ENCODE data around the gene RGS1. TPM values are rescaled to one million over a fixed set of nuclear protein-coding genes. Genes with fewer than 3 reads are reported as not detected.

RGS1 gene
- total and polyA plus RNA-seq, 2 of the 8 experiments (the other 6 are each of a cell fraction or from before 2014, with no cell fraction given): not detected

DNA sequence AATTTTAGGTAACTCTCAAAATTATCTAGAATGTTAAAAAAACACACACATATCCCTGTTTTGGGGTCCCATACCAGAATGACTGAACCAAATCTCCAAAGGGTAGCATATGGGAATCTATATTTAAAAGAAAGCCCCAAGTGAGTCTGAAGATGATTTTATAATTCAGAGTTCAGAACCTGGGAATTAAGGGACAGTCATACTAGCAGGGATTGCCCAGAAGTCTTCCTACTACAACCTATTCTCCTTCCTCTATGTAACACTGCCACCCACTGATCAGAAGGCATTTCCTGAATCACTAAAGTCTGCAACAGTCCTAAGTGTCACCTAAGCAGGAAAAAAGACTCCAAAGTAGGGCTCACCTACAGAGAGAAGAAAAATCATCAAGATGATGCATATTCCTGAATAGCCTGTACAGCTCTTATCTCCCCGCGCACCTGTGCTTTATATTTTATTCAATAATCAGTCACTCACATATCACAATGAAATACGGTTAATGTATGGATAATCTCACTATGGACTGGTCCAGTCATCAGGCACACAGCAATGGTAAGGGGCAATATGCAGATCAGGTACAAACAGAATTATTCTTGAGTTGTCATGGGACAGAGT is 4.9 kb downstream of the RGS1 start:
- Histone ChIP-seq H4K5ac (ENCODE audit: insufficient read length, low read depth, low read length) (no peak overlapping the region), H3K79me2 (ENCODE audit: control insufficient read depth in 1 of 2, insufficient read depth in 2 of 2, low read length in 2 of 2) (no peaks in the 10 kb centered on the region), H2BK120ac (replicated peaks; ENCODE audit: low read depth, low read length) (no peak overlapping the region), H2BK15ac (ENCODE audit: low read length) (no peak overlapping the region), H3K23ac (ENCODE audit: insufficient read length) (no peak overlapping the region), H3K36me3 (ENCODE audit: control insufficient read depth in 2 of 4, insufficient read depth in 4 of 4, low read length in 3 of 4) (no peaks in the 10 kb centered on the region), H3K14ac (ENCODE audit: insufficient read length) (no peak overlapping the region), H3K27ac (ENCODE audit: low read depth, low read length) (no peak overlapping the region), H2AK5ac (ENCODE audit: low read depth, low read length) (no peak overlapping the region), H3K4me1 (replicated peaks in 1 of 4; ENCODE audit: control insufficient read depth in 3 of 4, insufficient read depth in 4 of 4, low read length in 3 of 4) (no peaks in the 10 kb centered on the region; a peak in 1 of 7 replicates), H2BK20ac (ENCODE audit: low read length) (no peak overlapping the region), H3K9ac (replicated peaks in 1 of 4; ENCODE audit: extremely low read depth in 1 of 4, low read depth in 3 of 4, low read length in 3 of 4) (no peak overlapping the region), H3K79me1 (ENCODE audit: low read depth, low read length) (no peaks in the 10 kb centered on the region), H3K9me3 (ENCODE audit: insufficient read depth in 2 of 2, low read depth in 1 of 2, low read length in 1 of 2) (no peaks in the 10 kb centered on the region), H2BK12ac (ENCODE audit: low read depth, low read length) (no peak overlapping the region), H3K4ac (replicated peaks; ENCODE audit: insufficient read length, low read depth, low read length) (no peak overlapping the region), H2AFZ (ENCODE audit: low read length) (no peak overlapping the region), H3K56ac (replicated peaks; ENCODE audit: insufficient read length, low read depth, low read length) (no peak overlapping the region), H3K23me2 (ENCODE audit: low read depth, low read length) (no peaks in the 10 kb centered on the region), H3K4me2 (ENCODE audit: insufficient read depth in 1 of 2, low read depth in 2 of 2, low read length in 2 of 2) (no peak overlapping the region), H4K91ac (replicated peaks; ENCODE audit: insufficient read length, low read length) (no peak overlapping the region), H4K20me1 (replicated peaks in 1 of 2; ENCODE audit: control insufficient read depth in 1 of 2, insufficient read depth in 2 of 2, low read length in 2 of 2) (no peaks in the 10 kb centered on the region), H3K18ac (ENCODE audit: extremely low read depth, low read length) (no peak overlapping the region), H2BK5ac (ENCODE audit: low read depth, low read length) (no peak overlapping the region), H4K8ac (ENCODE audit: extremely low read depth, insufficient read depth, low read length) (no peak overlapping the region), H3K4me3 (ENCODE audit: extremely low read depth in 1 of 4, insufficient read depth in 2 of 4, low read depth in 3 of 4, low read length in 4 of 4) (no peak overlapping the region), H3K27me3 (replicated peaks in 1 of 4; ENCODE audit: control insufficient read depth in 3 of 4, extremely low read depth in 1 of 4, insufficient read depth in 3 of 4, low read length in 3 of 4) (no peaks in the 10 kb centered on the region)
- ChIA-PET CTCF (ENCODE audit: partially characterized antibody) (interaction anchor here (0.7 to 10.8 kb wide), 8 partner anchors 13 to 105 kb away, joined by 3 to 83 read pairs (median 4); no protein-coding TSS in a partner anchor), POLR2A (ENCODE audit: partially characterized antibody) (no interaction called here)
- TF ChIP-seq RFX5 (IDR thresholded peaks at IDR 0.05; ENCODE audit: borderline replicate concordance, low read depth, low read length): no peak
- peak; percentile 76 to 84 for TF ChIP-seq RAD21 (IDR thresholded peaks at IDR 0.05 in 1 of 2, conservative IDR thresholded peaks at IDR 0.05 in 1 of 2; ENCODE audit: low read depth in 2 of 2, low read length in 2 of 2)
- TF ChIP-seq CHD1 (IDR thresholded peaks at IDR 0.05; ENCODE audit: low read depth, low read length): no peak
- no peak for TF ChIP-seq PHF8 (conservative IDR thresholded peaks at IDR 0.05; ENCODE audit: low read depth, low read length)
- TF ChIP-seq CBX8 (IDR thresholded peaks at IDR 0.05; ENCODE audit: borderline replicate concordance, low read depth, low read length): no peak
- TF ChIP-seq, protein P1, sequence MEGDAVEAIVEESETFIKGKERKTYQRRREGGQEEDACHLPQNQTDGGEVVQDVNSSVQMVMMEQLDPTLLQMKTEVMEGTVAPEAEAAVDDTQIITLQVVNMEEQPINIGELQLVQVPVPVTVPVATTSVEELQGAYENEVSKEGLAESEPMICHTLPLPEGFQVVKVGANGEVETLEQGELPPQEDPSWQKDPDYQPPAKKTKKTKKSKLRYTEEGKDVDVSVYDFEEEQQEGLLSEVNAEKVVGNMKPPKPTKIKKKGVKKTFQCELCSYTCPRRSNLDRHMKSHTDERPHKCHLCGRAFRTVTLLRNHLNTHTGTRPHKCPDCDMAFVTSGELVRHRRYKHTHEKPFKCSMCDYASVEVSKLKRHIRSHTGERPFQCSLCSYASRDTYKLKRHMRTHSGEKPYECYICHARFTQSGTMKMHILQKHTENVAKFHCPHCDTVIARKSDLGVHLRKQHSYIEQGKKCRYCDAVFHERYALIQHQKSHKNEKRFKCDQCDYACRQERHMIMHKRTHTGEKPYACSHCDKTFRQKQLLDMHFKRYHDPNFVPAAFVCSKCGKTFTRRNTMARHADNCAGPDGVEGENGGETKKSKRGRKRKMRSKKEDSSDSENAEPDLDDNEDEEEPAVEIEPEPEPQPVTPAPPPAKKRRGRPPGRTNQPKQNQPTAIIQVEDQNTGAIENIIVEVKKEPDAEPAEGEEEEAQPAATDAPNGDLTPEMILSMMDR (IDR thresholded peaks at IDR 0.05; ENCODE audit: control extremely low read depth in 1 of 3, insufficient read depth in 1 of 3, low read depth in 1 of 3, low read length in 3 of 3): peak in 2 of 3 experiments; percentile 48 to 57; a peak in 3 of 4 replicates
- no peak for TF ChIP-seq TAF7 (optimal IDR thresholded peaks at IDR 0.05; ENCODE audit: borderline replicate concordance, low read depth, low read length)
- TF ChIP-seq CBX5 (IDR thresholded peaks at IDR 0.05; ENCODE audit: low read depth, low read length): no peak
- no peak for DNase-seq (ENCODE audit: low read depth in 1 of 2, low spot score in 2 of 2)
- WGBS, 2 experiments (ENCODE audit: extremely low coverage in 1 of 2, insufficient coverage in 1 of 2, insufficient read length in 1 of 2, insufficient replicate concordance in 2 of 2, low coverage in 1 of 2, low lambda C conversion rate in 2 of 2, missing lambda C conversion rate in 1 of 2): 98% methylated on average over 3 of the region's 3 CpGs; no CpG with 5 or more reads in 1 of the 2 experiments
- FAIRE-seq: peak; percentile 60
